ENCODE measurements around the gene FARS2. TPM values are rescaled to one million over a fixed set of nuclear protein-coding genes. Genes with fewer than 3 reads are reported as not detected.

FARS2 gene
- total and polyA plus RNA-seq, 2 donors (not counting 3 experiments of a cell fraction or from before 2014, with no cell fraction given): 20.2 to 20.5 TPM

DNA sequence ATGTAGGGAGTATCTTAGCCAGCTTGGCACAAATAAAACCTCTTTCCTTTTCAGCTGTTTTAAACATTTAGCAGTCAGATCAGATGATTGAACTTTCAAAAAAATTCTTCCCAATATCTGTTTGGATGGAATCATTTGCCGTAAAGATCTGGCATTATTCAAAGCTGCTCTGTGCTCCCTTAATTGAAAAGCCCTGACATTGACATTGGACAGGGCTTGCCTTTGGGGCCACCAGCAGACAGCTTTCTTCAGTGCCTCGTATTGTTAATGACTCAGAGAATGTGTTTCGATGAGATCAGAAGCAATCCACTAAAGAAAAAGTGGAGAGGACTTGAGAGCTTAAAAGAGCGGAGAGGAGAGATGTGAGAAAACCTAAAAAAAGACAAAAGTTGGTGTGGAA, 401.9 kb downstream of the FARS2 start:
- dilution Hi-C loops (cut with MboI; ENCODE audit: extremely low pct_ligation_motif_present, low sequenced_read_pairs): no loop called here
- no peak for TF ChIP-seq MYC (IDR thresholded peaks at IDR 0.05; ENCODE audit: low read depth, low read length)
- FAIRE-seq (no peak), DNase-seq (ENCODE audit: low read depth, low spot score) (no peak)
- H3K27ac ChIP-seq (ENCODE audit: insufficient read depth, low read depth, low read length): no peak overlapping the region
- H3K9ac ChIP-seq (replicated peaks; ENCODE audit: extremely low read depth, insufficient read depth, low read length): no peak overlapping the region
- ChIA-PET POLR2A (no interaction called here), CTCF (interaction anchor here (1.6 to 3.1 kb wide), 2 partner anchors 9 to 192 kb away, joined by 3 to 14 read pairs; no protein-coding TSS in a partner anchor)
- no peaks in the 10 kb centered on the region for H3K9me1 ChIP-seq (replicated peaks; ENCODE audit: control insufficient read depth, extremely low read depth, insufficient read depth, low read length)
- intact Hi-C loops (cut with micrococcal nuclease): no loop called here
- no peaks in the 10 kb centered on the region for H3K79me2 ChIP-seq (ENCODE audit: control insufficient read depth, insufficient read depth, low read length)
- BruUV-seq (replicated peaks): no TSS peak
- H3K9me3 ChIP-seq (replicated peaks; ENCODE audit: control insufficient read depth, insufficient read depth, low read length): no peaks in the 10 kb centered on the region
- no peak overlapping the region for H3K4me2 ChIP-seq (ENCODE audit: insufficient read depth, low read length)
- no peaks in the 10 kb centered on the region for H3K36me3 ChIP-seq (ENCODE audit: control insufficient read depth in 2 of 2, extremely low read depth in 1 of 2, insufficient read depth in 2 of 2, low read length in 2 of 2)
- no peak overlapping the region for H2AFZ ChIP-seq (ENCODE audit: low read depth, low read length)
- H3K4me3 ChIP-seq (replicated peaks in 1 of 3; ENCODE audit: insufficient read depth in 1 of 3, low read depth in 1 of 3, low read length in 3 of 3): no peak overlapping the region
- no peaks in the 10 kb centered on the region for H4K20me1 ChIP-seq (replicated peaks; ENCODE audit: control insufficient read depth, extremely low read depth, insufficient read depth, low read length)
- no peaks in the 10 kb centered on the region for H3K4me1 ChIP-seq (ENCODE audit: control insufficient read depth, extremely low read depth, insufficient read depth, low read length)
- no peaks in the 10 kb centered on the region for H3K27me3 ChIP-seq (ENCODE audit: control insufficient read depth in 2 of 2, insufficient read depth in 2 of 2, low read length in 2 of 2)

DNA sequence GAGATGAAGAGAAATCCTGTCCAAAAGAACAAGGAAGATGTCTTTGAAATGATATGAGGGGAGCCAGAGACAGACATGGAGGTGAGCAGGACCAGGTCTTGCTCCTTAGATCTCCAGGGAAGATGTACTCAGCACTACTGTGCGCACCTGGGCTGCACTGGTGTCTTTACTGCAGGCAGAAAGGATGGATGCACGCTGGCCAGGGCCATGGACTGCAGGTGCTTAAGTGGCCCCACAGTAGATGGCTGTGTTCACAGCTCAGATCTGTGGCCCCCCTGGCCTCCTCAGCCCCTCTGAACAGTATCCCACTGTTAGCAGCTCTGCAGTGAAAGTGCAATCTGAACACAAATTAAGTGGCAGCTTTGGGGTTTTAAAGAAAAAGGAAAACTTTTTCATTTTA, 402.4 kb downstream of the FARS2 start:
- Histone ChIP-seq H3K9ac (replicated peaks; ENCODE audit: extremely low read depth, insufficient read depth, low read length) (no peak overlapping the region), H3K4me3 (replicated peaks in 1 of 3; ENCODE audit: insufficient read depth in 1 of 3, low read depth in 1 of 3, low read length in 3 of 3) (no peak overlapping the region), H3K4me1 (ENCODE audit: control insufficient read depth, extremely low read depth, insufficient read depth, low read length) (no peaks in the 10 kb centered on the region), H3K27me3 (ENCODE audit: control insufficient read depth in 2 of 2, insufficient read depth in 2 of 2, low read length in 2 of 2) (no peaks in the 10 kb centered on the region), H4K20me1 (replicated peaks; ENCODE audit: control insufficient read depth, extremely low read depth, insufficient read depth, low read length) (no peaks in the 10 kb centered on the region), H3K79me2 (ENCODE audit: control insufficient read depth, insufficient read depth, low read length) (no peaks in the 10 kb centered on the region), H3K4me2 (ENCODE audit: insufficient read depth, low read length) (no peak overlapping the region), H3K9me3 (replicated peaks; ENCODE audit: control insufficient read depth, insufficient read depth, low read length) (no peaks in the 10 kb centered on the region), H3K27ac (ENCODE audit: insufficient read depth, low read depth, low read length) (no peak overlapping the region), H3K9me1 (replicated peaks; ENCODE audit: control insufficient read depth, extremely low read depth, insufficient read depth, low read length) (no peaks in the 10 kb centered on the region), H2AFZ (ENCODE audit: low read depth, low read length) (no peak overlapping the region), H3K36me3 (ENCODE audit: control insufficient read depth in 2 of 2, extremely low read depth in 1 of 2, insufficient read depth in 2 of 2, low read length in 2 of 2) (no peaks in the 10 kb centered on the region)
- intact Hi-C loops (cut with micrococcal nuclease) (no loop called here), dilution Hi-C loops (cut with MboI; ENCODE audit: extremely low pct_ligation_motif_present, low sequenced_read_pairs) (no loop called here)
- BruUV-seq (replicated peaks): no TSS peak
- ChIA-PET POLR2A (no interaction called here), CTCF (interaction anchor here (1.6 to 3.1 kb wide), 2 partner anchors 9 to 192 kb away, joined by 3 to 14 read pairs; no protein-coding TSS in a partner anchor)
- FAIRE-seq (no peak), DNase-seq (ENCODE audit: low read depth, low spot score) (no peak)
- TF ChIP-seq, protein P1, sequence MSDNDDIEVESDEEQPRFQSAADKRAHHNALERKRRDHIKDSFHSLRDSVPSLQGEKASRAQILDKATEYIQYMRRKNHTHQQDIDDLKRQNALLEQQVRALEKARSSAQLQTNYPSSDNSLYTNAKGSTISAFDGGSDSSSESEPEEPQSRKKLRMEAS (IDR thresholded peaks at IDR 0.05; ENCODE audit: insufficient read depth, insufficient read length): no peak
- TF ChIP-seq MYC (IDR thresholded peaks at IDR 0.05; ENCODE audit: low read depth, low read length): no peak
- TF ChIP-seq JUN (IDR thresholded peaks at IDR 0.05; ENCODE audit: borderline replicate concordance, insufficient read depth, insufficient read length, low read depth): no peak
- TF ChIP-seq POLR2A (IDR thresholded peaks at IDR 0.05; ENCODE audit: low read depth, low read length): no peak
- no peak for TF ChIP-seq GATA2 (IDR thresholded peaks at IDR 0.05; ENCODE audit: insufficient read depth, insufficient read length, low read depth, low read length)
- TF ChIP-seq FOS (IDR thresholded peaks at IDR 0.05; ENCODE audit: borderline replicate concordance, insufficient read depth, low read length): no peak
- TF ChIP-seq, protein P2, sequence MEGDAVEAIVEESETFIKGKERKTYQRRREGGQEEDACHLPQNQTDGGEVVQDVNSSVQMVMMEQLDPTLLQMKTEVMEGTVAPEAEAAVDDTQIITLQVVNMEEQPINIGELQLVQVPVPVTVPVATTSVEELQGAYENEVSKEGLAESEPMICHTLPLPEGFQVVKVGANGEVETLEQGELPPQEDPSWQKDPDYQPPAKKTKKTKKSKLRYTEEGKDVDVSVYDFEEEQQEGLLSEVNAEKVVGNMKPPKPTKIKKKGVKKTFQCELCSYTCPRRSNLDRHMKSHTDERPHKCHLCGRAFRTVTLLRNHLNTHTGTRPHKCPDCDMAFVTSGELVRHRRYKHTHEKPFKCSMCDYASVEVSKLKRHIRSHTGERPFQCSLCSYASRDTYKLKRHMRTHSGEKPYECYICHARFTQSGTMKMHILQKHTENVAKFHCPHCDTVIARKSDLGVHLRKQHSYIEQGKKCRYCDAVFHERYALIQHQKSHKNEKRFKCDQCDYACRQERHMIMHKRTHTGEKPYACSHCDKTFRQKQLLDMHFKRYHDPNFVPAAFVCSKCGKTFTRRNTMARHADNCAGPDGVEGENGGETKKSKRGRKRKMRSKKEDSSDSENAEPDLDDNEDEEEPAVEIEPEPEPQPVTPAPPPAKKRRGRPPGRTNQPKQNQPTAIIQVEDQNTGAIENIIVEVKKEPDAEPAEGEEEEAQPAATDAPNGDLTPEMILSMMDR (IDR thresholded peaks at IDR 0.05; ENCODE audit: extremely low read depth in 1 of 2, insufficient read depth in 1 of 2, low read depth in 1 of 2, low read length in 2 of 2): no peak
- no peak for TF ChIP-seq POLR2AphosphoS5 (IDR thresholded peaks at IDR 0.05; ENCODE audit: insufficient read depth, low read depth, low read length)
- TF ChIP-seq EZH2 (IDR thresholded peaks at IDR 0.05; ENCODE audit: borderline replicate concordance, low read depth, low read length, severe bottlenecking): no peak
